Central memory CD8-positive, alpha-beta T cell (primary cell): ENCODE measurements around the gene WDR35.
"Not testable (repeated sequence)": the region's sequence is repeated elsewhere in the genome, so short reads cannot be mapped to it uniquely, and the experiment has no call there.

Experiments used
- ATAC-seq: fragments of 150-1000 bp; cut with Tn5 transposase; replicated peaks from 2 replicates; pipeline ENCODE4 v1.10.0; 2022; ENCODE audit warnings: mild to moderate bottlenecking, moderate FRiP score, moderate number of reproducible peaks; ENCODE audit not compliant: poor library complexity, severe bottlenecking; ENCODE audit errors: extremely low read depth
- DNase-seq, 2 donors: peaks; one replicate each; pipeline ENCODE4 v3.0.0; 2021; ENCODE audit warnings: low spot score in 2 of 2
- H3K27ac Mint-ChIP-seq: one replicate; pipeline ENCODE4 v1.8.0; 2022; ENCODE audit warnings: low read depth, mild to moderate bottlenecking, moderate library complexity, mixed read lengths
- H3K27me3 Mint-ChIP-seq: one replicate; pipeline ENCODE4 v1.8.0; 2022; ENCODE audit warnings: mixed read lengths
- H3K36me3 Mint-ChIP-seq: one replicate; pipeline ENCODE4 v1.8.0; 2022; ENCODE audit warnings: mild to moderate bottlenecking, moderate library complexity, mixed read lengths; ENCODE audit not compliant: insufficient read depth
- H3K4me1 Mint-ChIP-seq: one replicate; pipeline ENCODE4 v1.8.0; 2022; ENCODE audit warnings: mixed read lengths
- H3K4me3 Mint-ChIP-seq: one replicate; pipeline ENCODE4 v1.8.0; 2022; ENCODE audit warnings: mild to moderate bottlenecking, moderate library complexity, mixed read lengths
- H3K9me3 Mint-ChIP-seq: one replicate; pipeline ENCODE4 v1.8.0; 2022; ENCODE audit warnings: mixed read lengths

The WDR35 gene

DNA sequence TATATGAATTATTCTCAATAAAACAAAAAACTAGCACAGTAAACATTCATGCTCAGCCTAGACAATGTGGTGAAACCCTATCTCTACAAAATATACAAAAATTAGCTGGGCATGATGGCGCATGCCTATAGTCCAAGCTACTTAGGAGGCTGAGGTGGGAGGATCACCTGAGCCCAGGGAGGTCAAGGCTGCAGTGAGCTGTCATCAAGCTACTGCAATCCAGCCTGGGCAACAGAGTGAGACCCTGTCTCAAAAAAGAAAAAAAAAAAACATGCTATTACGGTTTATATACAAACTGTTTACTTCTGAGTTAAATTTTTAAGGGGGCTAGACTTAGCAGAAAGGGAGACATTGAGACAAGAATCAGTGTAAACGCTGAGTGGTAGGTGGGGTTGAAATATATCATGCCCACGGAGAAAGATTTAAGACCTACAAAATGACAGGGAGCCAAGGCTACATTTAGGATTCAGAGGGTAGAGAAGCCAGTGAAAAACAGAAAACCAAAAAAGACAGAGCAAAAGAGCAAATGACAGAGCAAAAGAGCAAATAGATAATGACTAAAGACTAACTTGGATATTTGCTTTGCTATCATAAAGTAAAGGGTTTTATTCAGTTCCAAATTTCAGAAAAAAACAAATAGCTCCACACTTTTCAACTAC is 95.6 kb downstream of the WDR35 start:
- ATAC-seq (no peak), DNase-seq (no peak)
- Mint-ChIP-seq H3K4me3 (no peak overlapping the region), H3K27me3 (no peaks in the 10 kb centered on the region), H3K36me3 (peaks cover 12% of the 10 kb centered on the region), H3K4me1 (peaks cover 42% of the 10 kb centered on the region), H3K9me3 (no peaks in the 10 kb centered on the region), H3K27ac (no peak overlapping the region)

- Mint-ChIP-seq H3K9me3 (no peaks in the 10 kb centered on the region), H3K27me3 (no peaks in the 10 kb centered on the region), H3K4me1 (peaks cover 37% of the 10 kb centered on the region), H3K36me3 (peaks cover 12% of the 10 kb centered on the region), H3K4me3 (no peak overlapping the region), H3K27ac (no peak overlapping the region)
- DNase-seq (no peak), ATAC-seq (no peak)
Observed at GRCh38 chr2:19893520-19894133, 96.3 kb downstream of the WDR35 start.

DNA sequence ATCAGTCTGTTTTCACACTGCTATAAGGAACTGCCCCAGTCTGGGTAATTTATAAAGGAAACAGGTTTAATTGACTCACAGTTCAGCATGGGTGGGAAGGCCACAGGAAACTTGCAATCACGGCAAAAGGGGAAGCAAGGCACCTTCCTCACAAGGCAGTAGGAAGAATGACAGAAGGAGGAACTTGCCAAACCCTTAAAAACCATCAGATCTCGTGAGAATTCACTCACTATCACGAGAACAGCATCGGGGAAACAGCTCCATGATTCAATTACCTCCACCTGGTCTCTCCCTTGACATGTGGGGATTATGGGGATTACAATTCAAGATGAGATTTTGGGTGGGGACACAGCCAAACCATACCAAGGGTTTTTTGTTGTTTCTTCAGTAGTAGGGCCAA is 97.9 kb downstream of the WDR35 start:
- not testable (repeated sequence) for H3K9me3 Mint-ChIP-seq, H3K27me3 Mint-ChIP-seq, H3K4me3 Mint-ChIP-seq, DNase-seq, H3K36me3 Mint-ChIP-seq, ATAC-seq, H3K27ac Mint-ChIP-seq
- peaks cover 30% of the 10 kb centered on the region for H3K4me1 Mint-ChIP-seq

GRCh38 chr2:19890104-19890503 is 99.8 kb downstream of the WDR35 start:
- Mint-ChIP-seq H3K36me3 (peaks cover 5% of the 10 kb centered on the region), H3K4me3 (no peak overlapping the region), H3K27ac (no peak overlapping the region), H3K9me3 (no peaks in the 10 kb centered on the region), H3K4me1 (peaks cover 30% of the 10 kb centered on the region), H3K27me3 (no peaks in the 10 kb centered on the region)
- no peak for DNase-seq
- ATAC-seq = no peak

GRCh38 chr2:19888831-19889230 is 101.1 kb downstream of the WDR35 start:
- DNase-seq (no peak), ATAC-seq (no peak)
- Mint-ChIP-seq H3K9me3 (no peaks in the 10 kb centered on the region), H3K4me3 (no peak overlapping the region), H3K36me3 (no peaks in the 10 kb centered on the region), H3K27me3 (no peaks in the 10 kb centered on the region), H3K27ac (no peak overlapping the region), H3K4me1 (peaks cover 23% of the 10 kb centered on the region)

DNA sequence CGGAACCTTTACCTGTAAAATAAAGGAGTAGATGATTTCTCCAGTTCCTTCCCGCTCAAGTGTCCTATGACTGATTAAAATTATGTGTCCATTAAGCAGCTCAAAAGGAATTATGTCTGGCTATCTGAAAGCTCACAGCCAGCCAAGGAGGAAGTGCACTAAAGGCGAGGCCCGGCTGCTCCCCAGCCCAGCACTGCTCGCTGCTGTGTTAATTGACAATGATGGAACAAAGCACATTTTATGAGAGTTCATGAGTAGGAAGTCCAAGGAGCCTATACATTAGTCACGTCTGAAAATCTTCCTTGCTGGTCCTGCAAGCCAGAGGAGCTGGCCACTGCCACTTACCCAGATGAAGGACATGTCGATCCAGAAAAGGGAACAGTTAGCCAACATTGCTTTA is 102.4 kb downstream of the WDR35 start:
- no peak overlapping the region for H3K4me3 Mint-ChIP-seq
- H3K9me3 Mint-ChIP-seq = no peaks in the 10 kb centered on the region
- no peaks in the 10 kb centered on the region for H3K36me3 Mint-ChIP-seq
- peaks cover 19% of the 10 kb centered on the region for H3K4me1 Mint-ChIP-seq
- ATAC-seq (no peak), DNase-seq (no peak)
- no peaks in the 10 kb centered on the region for H3K27me3 Mint-ChIP-seq
- H3K27ac Mint-ChIP-seq = no peak overlapping the region

DNA sequence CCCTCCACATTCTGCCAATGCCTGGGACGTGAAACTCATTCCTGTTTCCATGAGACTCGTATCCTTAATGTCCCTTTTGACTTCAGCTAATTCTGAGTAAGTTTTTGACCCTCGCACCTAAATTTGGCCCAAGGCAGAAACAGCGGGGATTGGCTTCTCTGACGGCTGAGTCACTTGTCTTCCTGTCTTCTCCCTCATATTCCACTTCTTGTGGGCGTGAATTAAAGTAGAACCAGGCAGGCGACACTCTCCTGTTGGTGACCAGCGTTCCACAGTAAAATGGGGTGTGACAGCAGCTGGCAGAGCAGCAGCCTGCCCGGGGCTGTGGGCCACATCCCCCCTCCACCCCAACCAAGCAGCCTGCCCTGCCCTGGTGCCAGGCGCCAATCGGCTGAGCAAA is 103.6 kb downstream of the WDR35 start:
- ATAC-seq (no peak), DNase-seq (no peak)
- Mint-ChIP-seq H3K4me1 (peaks cover 13% of the 10 kb centered on the region), H3K27ac (no peak overlapping the region), H3K9me3 (no peaks in the 10 kb centered on the region), H3K4me3 (no peak overlapping the region), H3K36me3 (no peaks in the 10 kb centered on the region), H3K27me3 (no peaks in the 10 kb centered on the region)

- Mint-ChIP-seq H3K36me3 (no peaks in the 10 kb centered on the region), H3K4me1 (peaks cover 13% of the 10 kb centered on the region), H3K4me3 (no peak overlapping the region), H3K27me3 (no peaks in the 10 kb centered on the region), H3K9me3 (no peaks in the 10 kb centered on the region), H3K27ac (no peak overlapping the region)
- ATAC-seq (no peak), DNase-seq (no peak)
Observed at GRCh38 chr2:19885791-19886190, 104.1 kb downstream of the WDR35 start.

GRCh38 chr2:19883971-19884720 is 105.8 kb downstream of the WDR35 start:
- DNase-seq = peak in 1 of 2 donors; percentile 3
- H3K4me3 Mint-ChIP-seq = no peak overlapping the region
- no peaks in the 10 kb centered on the region for H3K9me3 Mint-ChIP-seq

GRCh38 chr2:19883486-19883885 is 106.4 kb downstream of the WDR35 start:
- ATAC-seq (no peak), DNase-seq (peak in 1 of 2 donors; percentile 4)
- Mint-ChIP-seq H3K27me3 (no peaks in the 10 kb centered on the region), H3K27ac (no peak overlapping the region), H3K36me3 (no peaks in the 10 kb centered on the region), H3K4me1 (no peaks in the 10 kb centered on the region), H3K9me3 (no peaks in the 10 kb centered on the region), H3K4me3 (no peak overlapping the region)

More at GRCh38 chr2:19883971-19884720, 105.8 kb downstream of the WDR35 start:
- no peak for ATAC-seq
- no peaks in the 10 kb centered on the region for H3K36me3 Mint-ChIP-seq
- no peaks in the 10 kb centered on the region for H3K4me1 Mint-ChIP-seq
- no peaks in the 10 kb centered on the region for H3K27me3 Mint-ChIP-seq
- H3K27ac Mint-ChIP-seq = no peak overlapping the region

GRCh38 chr2:19882286-19882685 is 107.6 kb downstream of the WDR35 start:
- no peak overlapping the region for H3K4me3 Mint-ChIP-seq
- DNase-seq (no peak), ATAC-seq (no peak)
- no peaks in the 10 kb centered on the region for H3K36me3 Mint-ChIP-seq
- no peaks in the 10 kb centered on the region for H3K4me1 Mint-ChIP-seq
- H3K9me3 Mint-ChIP-seq = no peaks in the 10 kb centered on the region
- H3K27ac Mint-ChIP-seq = no peak overlapping the region
- no peaks in the 10 kb centered on the region for H3K27me3 Mint-ChIP-seq

- no peak for DNase-seq
- Mint-ChIP-seq H3K27me3 (no peaks in the 10 kb centered on the region), H3K4me1 (no peaks in the 10 kb centered on the region), H3K9me3 (no peaks in the 10 kb centered on the region), H3K27ac (no peak overlapping the region), H3K36me3 (no peaks in the 10 kb centered on the region), H3K4me3 (no peak overlapping the region)
- no peak for ATAC-seq
Observed at GRCh38 chr2:19881908-19882265, 108.0 kb downstream of the WDR35 start.
